Neural cell (in vitro differentiated cells): ENCODE results near the gene CD40.

Experiments used
- CTCF ChIP-seq: fragments of 450-650 bp; IDR thresholded peaks from 2 replicates; pipeline ENCODE4 v1.5.1; 2014; ENCODE audit warnings: antibody characterized with exemption, mild to moderate bottlenecking, moderate library complexity; ENCODE audit not compliant: poor library complexity, severe bottlenecking
- EP300 ChIP-seq: fragments of 450-650 bp; conservative IDR thresholded peaks from 2 replicates; pipeline ENCODE4 v1.6.1; 2014; ENCODE audit warnings: antibody characterized with exemption, mild to moderate bottlenecking, moderate library complexity; ENCODE audit not compliant: poor library complexity, severe bottlenecking
- EZH2 ChIP-seq: fragments of 200-600, 300-800 bp; shearing (Covaris generic), sonication (generic); IDR thresholded peaks from 2 replicates; pipeline ENCODE4 v1.6.1; 2014; ENCODE audit warnings: antibody characterized with exemption, low read length, borderline replicate concordance, mild to moderate bottlenecking; ENCODE audit not compliant: insufficient read depth, poor library complexity, severe bottlenecking
- REST ChIP-seq: IDR thresholded peaks from 2 replicates; pipeline ENCODE4 v1.6.1; 2012; ENCODE audit warnings: borderline replicate concordance
- SMC3 ChIP-seq: fragments of 450-650 bp; conservative IDR thresholded peaks from 2 replicates; pipeline ENCODE4 v1.6.1; 2014; ENCODE audit warnings: antibody characterized with exemption, mild to moderate bottlenecking, moderate library complexity; ENCODE audit not compliant: poor library complexity

GRCh38 chr20:46104262-46104661 lies 13.9 kb upstream of the CD40 start:
- TF ChIP-seq SMC3, result no peak
- TF ChIP-seq EP300, result no peak
- TF ChIP-seq CTCF, result no peak
- TF ChIP-seq REST, result no peak
- TF ChIP-seq EZH2, result no peak
